NT2/D1 (cell line): ENCODE measurements around the gene UBAC1.

Source experiments
- DNase-seq: peaks from one replicate; pipeline ENCODE4 v3.0.0-alpha.2; 2011; ENCODE audit warnings: low read depth, low spot score
- H3K27me3 ChIP-seq: 2 replicates; pipeline ENCODE4 v1.6.0; 2011; ENCODE audit warnings: mild to moderate bottlenecking; ENCODE audit not compliant: insufficient read length, insufficient read depth
- H3K36me3 ChIP-seq: 2 replicates; pipeline ENCODE4 v1.6.1; 2011; ENCODE audit warnings: mild to moderate bottlenecking, low read length, mixed read lengths; ENCODE audit not compliant: insufficient read depth, insufficient read length
- H3K4me1 ChIP-seq: 2 replicates; pipeline ENCODE4 v1.5.1; 2011; ENCODE audit not compliant: insufficient read depth, insufficient read length
- H3K4me3 ChIP-seq: 2 replicates; pipeline ENCODE4 v1.5.1; 2011; ENCODE audit warnings: low read depth; ENCODE audit not compliant: insufficient read length
- H3K9ac ChIP-seq: 2 replicates; pipeline ENCODE4 v1.6.0; 2011; ENCODE audit warnings: low read depth; ENCODE audit not compliant: insufficient read length
- H3K9me3 ChIP-seq: 2 replicates; pipeline ENCODE4 v1.5.1; 2011; ENCODE audit warnings: mild to moderate bottlenecking, low read length; ENCODE audit not compliant: insufficient read depth
- SUZ12 ChIP-seq: IDR thresholded peaks from 2 replicates; pipeline ENCODE4 v1.6.1; 2011; ENCODE audit not compliant: insufficient read length, insufficient read depth; ENCODE audit errors: extremely low read depth
- YY1 ChIP-seq: IDR thresholded peaks from 2 replicates; pipeline ENCODE4 v1.6.1; 2011; ENCODE audit not compliant: insufficient read length, insufficient read depth
- ZNF274 ChIP-seq: IDR thresholded peaks from 2 replicates; pipeline ENCODE4 v1.6.1; 2011; ENCODE audit warnings: mild to moderate bottlenecking, low read depth, low read length

UBAC1 gene

DNA sequence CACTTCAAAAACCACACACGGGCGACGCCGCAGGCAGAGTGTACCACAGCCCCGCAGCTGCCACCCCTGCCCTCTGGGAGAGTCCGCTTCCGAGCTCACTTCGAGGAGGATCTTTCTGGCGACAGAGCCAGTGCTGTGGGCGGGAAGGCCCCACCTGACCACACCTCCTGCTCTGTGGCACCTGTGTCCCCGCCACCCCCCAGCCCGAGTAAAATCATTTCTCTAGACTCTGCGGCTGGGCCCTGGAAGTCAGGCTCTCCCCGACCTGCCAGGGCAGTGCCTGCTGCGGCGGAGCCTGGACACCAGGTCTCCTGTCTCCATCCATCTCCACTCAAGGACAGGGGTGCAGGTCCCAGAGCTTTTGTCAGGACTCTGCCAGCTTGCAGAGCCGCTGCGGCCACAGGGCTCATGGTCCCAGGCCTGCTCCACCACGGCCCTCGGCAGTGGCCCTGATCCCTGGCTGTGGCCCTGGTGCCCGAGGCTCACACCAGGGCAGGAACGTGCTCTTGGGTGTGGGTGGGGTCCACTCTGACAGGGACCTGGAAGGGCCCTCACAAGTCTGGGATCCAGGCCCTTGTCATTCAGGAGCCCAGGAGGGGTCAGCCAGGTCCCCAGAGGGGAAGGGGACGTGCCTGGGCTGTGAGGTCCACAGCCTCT, 33.0 kb downstream of the UBAC1 start:
- peaks cover 15% of the 10 kb centered on the region for H3K4me1 ChIP-seq

DNA sequence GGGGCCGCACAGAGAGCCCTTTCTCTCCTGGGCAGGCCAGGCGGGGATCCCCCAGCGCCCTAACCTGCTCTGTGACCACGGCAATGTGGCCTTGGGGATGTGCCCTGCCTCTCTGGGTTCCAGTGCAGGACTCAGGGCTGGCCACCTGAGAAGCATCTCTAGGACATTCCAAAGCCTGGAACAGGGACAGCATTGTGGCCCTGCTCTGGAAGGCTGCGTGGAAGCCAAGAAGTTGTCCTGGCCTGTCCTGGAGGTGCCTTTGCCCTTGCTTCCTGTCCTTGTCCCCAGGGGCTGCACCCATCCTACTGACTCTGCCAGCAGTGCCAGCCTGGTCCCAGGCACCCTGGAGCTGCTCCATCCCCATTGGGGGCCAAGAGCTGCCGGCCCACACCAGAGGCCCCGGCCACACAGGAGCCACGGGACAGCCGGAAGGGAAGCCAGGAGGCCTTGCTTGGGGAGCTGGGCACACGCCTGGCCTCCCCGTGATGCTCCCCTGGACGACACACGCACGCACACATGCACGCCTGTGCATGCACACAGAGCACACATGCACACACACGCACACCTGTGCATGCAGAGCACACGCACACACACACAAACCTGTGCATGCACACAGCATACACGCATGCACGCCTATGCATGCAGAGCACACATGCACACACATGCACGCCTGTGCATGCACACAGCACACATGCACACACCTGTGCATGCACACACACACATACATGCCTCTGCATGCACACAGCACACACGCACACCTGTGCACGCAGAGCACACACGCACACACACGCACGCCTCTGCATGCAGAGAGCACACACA, 33.8 kb downstream of the UBAC1 start:
- Histone ChIP-seq H3K4me1 (peaks cover 15% of the 10 kb centered on the region), H3K9ac (peak overlapping the region; percentile 59), H3K27me3 (no peaks in the 10 kb centered on the region), H3K36me3 (peaks cover 44% of the 10 kb centered on the region), H3K4me3 (no peak overlapping the region), H3K9me3 (no peaks in the 10 kb centered on the region)
- no peak for TF ChIP-seq ZNF274
- TF ChIP-seq SUZ12, result no peak
- no peak for TF ChIP-seq YY1
- no peak for DNase-seq

More for the DNA sequence above, 33.0 kb downstream of the UBAC1 start:
- peaks cover 52% of the 10 kb centered on the region for H3K36me3 ChIP-seq
- no peak for DNase-seq
- H3K27me3 ChIP-seq, result no peaks in the 10 kb centered on the region
- TF ChIP-seq SUZ12 (no peak), YY1 (no peak), ZNF274 (no peak)
- H3K4me3 ChIP-seq, result no peak overlapping the region
- peak overlapping the region; percentile 11 for H3K9ac ChIP-seq
- H3K9me3 ChIP-seq, result no peaks in the 10 kb centered on the region

DNA sequence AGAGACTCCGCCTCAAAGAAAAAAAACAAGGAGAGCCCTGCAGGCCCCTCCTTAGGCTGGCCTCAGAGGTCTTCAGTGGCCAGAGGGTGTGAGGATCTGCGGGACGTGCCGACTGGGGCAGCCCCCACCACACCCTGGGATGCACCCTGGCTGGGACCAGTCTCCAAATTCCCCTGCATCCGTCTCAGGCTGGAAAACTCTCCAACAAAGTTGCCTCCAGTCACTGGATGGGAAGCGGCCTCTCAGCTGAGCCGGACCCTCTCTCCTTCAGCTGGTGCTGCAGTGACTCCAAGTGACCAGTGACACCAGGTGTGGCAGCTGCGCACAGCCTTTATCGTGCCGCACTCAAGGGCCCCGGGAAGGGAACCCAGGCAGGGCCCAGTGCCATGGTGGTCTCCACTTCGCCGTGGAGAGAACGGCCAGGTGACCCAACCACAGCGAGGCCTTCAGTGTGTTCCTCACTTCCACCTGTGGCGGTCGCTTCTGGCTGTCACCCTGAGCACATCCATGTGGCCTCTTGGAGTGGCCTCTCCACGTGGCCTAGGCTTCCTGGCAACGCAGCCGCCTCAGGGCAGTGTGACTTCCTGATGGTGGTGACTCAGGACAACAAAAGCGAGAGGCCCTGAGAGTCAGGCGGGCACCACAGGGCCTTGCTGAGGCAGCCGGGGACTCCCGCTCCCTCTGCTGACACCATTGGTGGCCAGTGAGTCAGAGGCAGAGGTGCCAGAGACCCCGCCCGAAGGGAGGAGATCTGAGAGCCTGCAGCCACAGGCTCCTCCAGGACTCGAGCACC, 34.6 kb downstream of the UBAC1 start:
- peak overlapping the region; percentile 59 for H3K9ac ChIP-seq
- peaks cover 46% of the 10 kb centered on the region for H3K36me3 ChIP-seq
- peaks cover 15% of the 10 kb centered on the region for H3K4me1 ChIP-seq
- H3K9me3 ChIP-seq, result no peaks in the 10 kb centered on the region
- no peaks in the 10 kb centered on the region for H3K27me3 ChIP-seq
- H3K4me3 ChIP-seq, result no peak overlapping the region
- no peak for DNase-seq
- no peak for TF ChIP-seq YY1
- TF ChIP-seq SUZ12, result no peak
- TF ChIP-seq ZNF274, result no peak

DNA sequence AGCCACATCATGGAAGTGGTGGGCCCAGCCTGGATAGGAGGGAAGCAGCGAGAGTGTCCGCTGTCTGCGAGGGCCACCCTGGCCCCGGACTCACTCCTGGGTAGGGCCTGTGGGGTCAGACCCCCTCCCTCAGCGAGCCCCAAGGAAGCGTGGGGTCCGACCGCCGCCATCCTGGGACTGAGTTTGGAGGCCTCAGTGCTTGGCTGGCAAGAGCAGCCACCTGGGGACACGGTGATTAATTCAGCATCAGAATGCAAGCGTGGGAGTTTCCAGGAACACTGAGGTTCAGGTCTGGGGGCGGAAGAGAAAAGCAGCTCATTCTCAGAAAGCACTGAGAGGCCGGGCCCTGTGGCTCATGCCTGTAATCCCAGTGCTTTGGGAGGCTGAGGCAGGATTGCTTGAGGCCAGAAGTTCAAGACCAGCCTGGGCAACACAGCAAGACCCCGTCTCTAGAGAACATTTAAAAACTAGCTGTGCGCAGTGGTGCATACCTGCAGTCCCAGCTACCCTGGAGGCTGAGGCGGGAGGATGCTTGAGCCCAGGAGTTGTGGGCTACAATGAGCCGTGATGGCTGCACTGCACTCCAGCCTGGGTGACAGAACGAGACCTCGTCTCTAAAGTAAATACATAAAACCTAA, 35.6 kb downstream of the UBAC1 start:
- peaks cover 36% of the 10 kb centered on the region for H3K36me3 ChIP-seq
- H3K4me1 ChIP-seq, result peaks cover 15% of the 10 kb centered on the region
- H3K9me3 ChIP-seq, result no peaks in the 10 kb centered on the region
- DNase-seq, result no peak
- TF ChIP-seq ZNF274 (no peak), YY1 (no peak), SUZ12 (no peak)
- no peak overlapping the region for H3K9ac ChIP-seq
- H3K27me3 ChIP-seq, result no peaks in the 10 kb centered on the region
- no peak overlapping the region for H3K4me3 ChIP-seq

DNA sequence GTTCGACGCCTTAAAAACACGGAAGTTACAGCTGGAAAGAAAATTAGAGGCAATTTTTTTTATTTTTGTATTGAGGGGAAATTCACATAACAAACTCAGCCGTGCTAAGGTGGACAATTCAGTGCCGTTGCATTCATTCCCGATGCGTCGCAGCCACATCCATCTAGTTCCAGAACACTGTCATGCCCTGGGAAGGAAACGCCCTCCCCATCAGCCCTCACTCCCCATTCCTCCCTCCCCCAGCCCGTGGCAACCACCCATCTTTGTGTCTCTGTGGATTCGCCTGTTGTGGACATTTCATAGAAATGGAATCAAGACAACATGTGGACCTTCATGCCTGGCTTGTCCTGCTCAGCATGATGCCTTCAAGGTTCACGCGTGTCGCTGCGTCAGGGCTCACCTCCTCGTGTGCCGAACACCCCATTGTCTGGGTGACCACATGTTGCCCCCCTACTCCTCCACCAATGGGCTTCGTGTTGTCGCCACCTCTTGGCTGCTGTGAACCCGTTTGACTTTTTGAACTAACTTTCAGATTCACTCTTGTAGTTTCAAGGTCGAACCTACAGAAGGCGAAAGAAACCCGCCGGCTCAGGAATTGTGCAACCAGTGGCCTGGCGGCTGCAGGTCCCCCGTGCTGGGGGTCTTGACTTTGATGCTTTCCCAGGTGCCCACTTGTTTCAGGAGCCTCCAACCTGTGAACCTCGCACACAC, 36.4 kb downstream of the UBAC1 start:
- Histone ChIP-seq H3K4me1 (peaks cover 15% of the 10 kb centered on the region), H3K4me3 (no peak overlapping the region), H3K27me3 (no peaks in the 10 kb centered on the region), H3K36me3 (peaks cover 28% of the 10 kb centered on the region), H3K9ac (no peak overlapping the region), H3K9me3 (no peaks in the 10 kb centered on the region)
- no peak for TF ChIP-seq ZNF274
- TF ChIP-seq SUZ12, result no peak
- no peak for TF ChIP-seq YY1
- DNase-seq, result no peak

DNA sequence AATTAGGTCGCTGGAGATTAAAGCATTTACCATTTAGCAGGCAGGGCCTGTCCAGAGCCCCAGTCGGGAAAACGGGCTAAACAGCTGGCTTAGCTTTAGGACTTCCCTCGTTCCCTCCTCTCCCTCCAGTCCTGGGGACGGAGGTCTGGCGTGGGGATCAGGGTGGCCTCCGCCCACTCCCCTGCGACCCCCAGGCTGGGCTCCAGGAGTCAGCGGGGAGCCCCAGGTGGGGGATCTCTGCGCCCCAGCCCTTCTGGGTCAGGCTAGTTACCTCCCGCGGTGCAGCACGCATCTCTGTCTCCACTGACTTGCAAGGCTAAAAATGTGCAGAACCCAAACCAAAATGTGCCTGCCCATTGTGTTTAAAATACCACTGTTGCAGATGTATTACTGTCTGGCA, 37.7 kb downstream of the UBAC1 start:
- Histone ChIP-seq H3K4me3 (no peak overlapping the region), H3K27me3 (no peaks in the 10 kb centered on the region), H3K36me3 (peaks cover 22% of the 10 kb centered on the region), H3K4me1 (peaks cover 15% of the 10 kb centered on the region), H3K9ac (no peak overlapping the region), H3K9me3 (no peaks in the 10 kb centered on the region; the same call in 1 of the 2 replicates)
- no peak for DNase-seq
- no peak for TF ChIP-seq YY1
- no peak for TF ChIP-seq SUZ12
- TF ChIP-seq ZNF274, result no peak
